PC-3 (cell line): Measurements from ENCODE around the gene MINK1. TPM values are rescaled to one million over a fixed set of nuclear protein-coding genes. Genes with fewer than 3 reads are reported as not detected.

ENCODE experiments used
- ATAC-seq: fragments of 200-7000 bp; cut with Tn5 transposase; 2 replicates; pipeline ENCODE4 v1.9.1; 2020; ENCODE audit warnings: mild to moderate bottlenecking, moderate library complexity
- BruUV-seq: library from RNA; stranded (reverse); fragments of 400-500 nt; replicated peaks from 2 replicates; lab custom pipeline; 2021; lab: Mats Ljungman, UMichigan
- CTCF ChIA-PET: fragments of 300-600 bp; sonication (Branson Sonifier 250); formaldehyde crosslinking; loops from one replicate; lab custom pipeline; 2022; ENCODE audit warnings: antibody characterized with exemption; lab: Charles Lee
- POLR2A ChIA-PET: fragments of 300-600 bp; sonication (Branson Sonifier 250); formaldehyde crosslinking; loops from one replicate; lab custom pipeline; 2022; ENCODE audit warnings: antibody characterized with exemption; ENCODE audit not compliant: unreplicated experiment; lab: Charles Lee
- DNase-seq: peaks from one replicate; pipeline ENCODE4 v3.0.0-alpha.2; 2015
- H2AFZ ChIP-seq: fragments of 300-600 bp; sonication (generic); 2 replicates; pipeline ENCODE4 v1.6.0; 2016; ENCODE audit warnings: antibody characterized with exemption, low read length
- H3F3A ChIP-seq: fragments of 300-600 bp; sonication (generic); one replicate; pipeline ENCODE4 v1.6.0; 2017; ENCODE audit warnings: antibody characterized with exemption, low read length, control low read depth, mild to moderate bottlenecking; ENCODE audit not compliant: unreplicated experiment
- H3K27ac ChIP-seq: fragments of 300-600 bp; sonication (generic); 2 replicates; pipeline ENCODE4 v1.5.1; 2016; ENCODE audit warnings: mild to moderate bottlenecking, low read length
- H3K27me3 ChIP-seq: fragments of 300-600 bp; sonication (generic); 2 replicates; pipeline ENCODE4 v1.6.1; 2016; ENCODE audit warnings: low read length, mixed read lengths
- H3K36me3 ChIP-seq: fragments of 300-600 bp; sonication (generic); 2 replicates; pipeline ENCODE4 v1.6.1; 2016; ENCODE audit warnings: low read depth, mixed run types, low read length, mixed read lengths
- H3K4me1 ChIP-seq: fragments of 300-600 bp; sonication (generic); 2 replicates; pipeline ENCODE4 v1.5.1; 2016; ENCODE audit warnings: low read length; ENCODE audit not compliant: insufficient read depth
- H3K4me2 ChIP-seq: fragments of 300-600 bp; sonication (generic); 2 replicates; pipeline ENCODE4 v1.6.0; 2016; ENCODE audit warnings: low read length
- H3K4me3 ChIP-seq: fragments of 300-600 bp; sonication (generic); 2 replicates; pipeline ENCODE4 v1.5.1; 2016; ENCODE audit warnings: mild to moderate bottlenecking, low read length, mixed read lengths
- H3K79me2 ChIP-seq: fragments of 300-600 bp; sonication (generic); 2 replicates; pipeline ENCODE4 v1.6.1; 2017; ENCODE audit warnings: low read length, mixed read lengths
- H3K9ac ChIP-seq: fragments of 300-600 bp; sonication (generic); 2 replicates; pipeline ENCODE4 v1.6.0; 2016; ENCODE audit warnings: mild to moderate bottlenecking, low read length
- H3K9me2 ChIP-seq: fragments of 300-600 bp; sonication (generic); replicated peaks from 2 replicates; pipeline ENCODE4 v1.6.1; 2016; ENCODE audit warnings: mixed run types, low read length, mixed read lengths
- H3K9me3 ChIP-seq: fragments of 300-600 bp; sonication (generic); 2 replicates; pipeline ENCODE4 v1.6.1; 2016; ENCODE audit warnings: low read length, mixed read lengths
- H4K20me1 ChIP-seq: fragments of 300-600 bp; sonication (generic); 2 replicates; pipeline ENCODE4 v1.6.1; 2016; ENCODE audit warnings: low read length, mixed read lengths
- CTCF ChIP-seq: fragments of 300-600 bp; sonication (generic); conservative IDR thresholded peaks from 2 replicates; pipeline ENCODE4 v1.5.1; 2017; ENCODE audit warnings: antibody characterized with exemption, low read depth, mild to moderate bottlenecking, low read length
- EZH2 ChIP-seq: fragments of 300-600 bp; sonication (generic); IDR thresholded peaks from one replicate; pipeline ENCODE4 v1.6.1; 2017; ENCODE audit warnings: antibody characterized with exemption, mild to moderate bottlenecking, low read length; ENCODE audit not compliant: unreplicated experiment
- EZH2phosphoT487 ChIP-seq: fragments of 300-600 bp; sonication (generic); IDR thresholded peaks from 2 replicates; pipeline ENCODE4 v1.6.1; 2018; ENCODE audit warnings: mild to moderate bottlenecking, antibody characterized with exemption, low read length, borderline replicate concordance
- intact Hi-C: fragments of 100-400 bp; cut with micrococcal nuclease; formaldehyde crosslinking; loops from 2 replicates; pipeline ENCODE4 v1.9.0; 2023
- total RNA-seq: library from RNA; depleted of rRNA; stranded (reverse); fragments of >200 nt; gene quantifications from 2 replicates; pipeline ENCODE4 v1.2.3, GENCODE V29; 2014

Gene MINK1
- total RNA-seq, 1 experiment from 2014 or later: 44.5 TPM

- H3K9ac ChIP-seq: no peak overlapping the region
- ATAC-seq (no peak), DNase-seq (no peak)
- intact Hi-C loops: no loop called here
- no peak overlapping the region for H3K27ac ChIP-seq
- H3K4me2 ChIP-seq: peak overlapping the region; percentile 25; the same call in 1 of the 2 replicates
- H3F3A ChIP-seq: no peaks in the 10 kb centered on the region
- peaks cover 10% of the 10 kb centered on the region; the same call in 1 of the 2 replicates for H3K4me1 ChIP-seq
- CTCF ChIA-PET: no interaction called here
- POLR2A ChIA-PET: no interaction called here
- peaks cover 20% of the 10 kb centered on the region for H3K79me2 ChIP-seq
- no peak for TF ChIP-seq CTCF
- TF ChIP-seq EZH2: no peak
- TF ChIP-seq EZH2phosphoT487: no peak
- H4K20me1 ChIP-seq: no peaks in the 10 kb centered on the region
- H3K36me3 ChIP-seq: peaks cover 5% of the 10 kb centered on the region; the same call in 1 of the 2 replicates
- no peaks in the 10 kb centered on the region for H3K9me3 ChIP-seq
- H3K27me3 ChIP-seq: no peaks in the 10 kb centered on the region
- peak overlapping the region; percentile 73 for H2AFZ ChIP-seq
- H3K4me3 ChIP-seq: peak overlapping the region; percentile 96; the same call in 1 of the 2 replicates
- no peaks in the 10 kb centered on the region for H3K9me2 ChIP-seq
- BruUV-seq: no TSS peak
Measured at GRCh38 chr17:4795168-4795567, 38.0 kb upstream of the MINK1 start.

GRCh38 chr17:4796552-4796920, 36.6 kb upstream of the MINK1 start:
- ChIA-PET POLR2A (interaction anchor here (0.6 kb wide), 1 partner anchor 40 kb away, joined by 3 read pairs; no protein-coding TSS in a partner anchor), CTCF (interaction anchor here (0.6 to 0.8 kb wide), 2 partner anchors 48 to 107 kb away, joined by 3 read pairs; partner anchors contain the start of gene CHRNE)
- DNase-seq: peak; percentile 36

More at GRCh38 chr17:4796552-4796920, 36.6 kb upstream of the MINK1 start:
- H3K9me3 ChIP-seq: no peaks in the 10 kb centered on the region
- no peaks in the 10 kb centered on the region for H3K9me2 ChIP-seq
- H3K27ac ChIP-seq: peak overlapping the region; percentile 55
- BruUV-seq: TSS peak; percentile 69
- peaks cover 5% of the 10 kb centered on the region; the same call in 1 of the 2 replicates for H3K36me3 ChIP-seq
- no peaks in the 10 kb centered on the region for H3F3A ChIP-seq
- H3K79me2 ChIP-seq: peaks cover 20% of the 10 kb centered on the region
- H4K20me1 ChIP-seq: no peaks in the 10 kb centered on the region
- no peaks in the 10 kb centered on the region for H3K27me3 ChIP-seq
- peak overlapping the region; percentile 96 for H3K4me3 ChIP-seq
- peak overlapping the region; percentile 92 for H3K4me2 ChIP-seq
- 0 out of 2 replicates have a peak, but pooled peaks cover 6% of the 10 kb centered on the region for H3K4me1 ChIP-seq
- intact Hi-C loops: no loop called here
- no peak for TF ChIP-seq EZH2phosphoT487
- no peak for TF ChIP-seq EZH2
- no peak for TF ChIP-seq CTCF
- H2AFZ ChIP-seq: peak overlapping the region; percentile 73
- peak overlapping the region; percentile 96 for H3K9ac ChIP-seq
- ATAC-seq: peak; percentile 77
